Activated effector memory CD4-positive, alpha-beta T cell treated with anti-CD3 and anti-CD28 coated beads, Interleukin-2, amount 50 U/mL, for 16 hours (primary cell): ENCODE results near the gene MRPL2.
A peak's percentile ranks its signal among the peaks of the same experiment; 100 is the strongest.

Experiments
- DNase-seq: peaks from one replicate; pipeline ENCODE4 v3.0.0-alpha.2; 2020

Gene MRPL2

DNA sequence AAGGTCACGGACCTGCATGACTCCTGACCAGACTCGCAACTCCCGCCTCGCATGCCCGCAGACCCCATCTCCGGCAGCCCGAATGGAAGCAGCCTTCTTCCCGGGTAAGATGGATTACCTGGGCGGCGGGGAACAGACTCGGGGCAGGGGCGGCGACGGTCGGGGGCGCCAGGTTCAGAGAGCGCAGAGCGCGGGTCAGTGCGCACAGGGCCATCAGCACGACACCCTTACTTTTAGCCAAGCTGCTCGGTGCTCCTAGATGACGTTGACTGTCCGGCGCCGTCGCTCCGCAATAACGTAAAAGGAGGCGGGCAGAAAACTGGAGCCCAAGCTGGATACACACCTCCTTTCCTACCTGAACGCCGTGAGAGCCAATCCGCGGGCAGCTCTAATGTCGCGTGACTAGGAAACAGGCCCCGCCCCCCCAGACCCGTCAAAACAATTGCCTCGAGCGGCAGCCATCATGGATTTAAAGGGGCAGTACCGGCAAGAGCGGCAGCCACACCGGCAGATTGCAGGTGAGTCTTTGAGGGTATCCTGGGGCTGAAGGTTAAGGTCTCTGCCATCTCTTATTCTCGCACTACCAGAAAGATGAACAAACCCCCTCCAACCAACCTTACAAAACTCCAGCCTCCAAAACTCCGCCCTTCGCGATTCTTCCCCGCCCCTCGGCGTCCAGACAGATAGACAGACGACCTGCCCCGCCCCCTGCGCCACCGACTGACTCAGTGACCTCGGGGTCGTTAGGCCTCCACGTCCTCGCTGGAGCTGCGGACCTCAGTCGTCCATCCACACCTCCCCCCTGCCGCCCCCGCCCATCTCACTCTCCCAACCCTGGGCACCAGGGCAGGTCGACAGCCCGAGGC is at the start of gene MRPL2, which contains the start of gene KLC4:
Gene MRPL2 (minus strand): TSS at position 267 of the 866 bp plus-strand sequence. CDS start 53 bp downstream, at position 214.
Gene KLC4 (plus strand): TSS at position 464 of the 866 bp plus-strand sequence. CDS start 1,705 bp downstream, outside the sequence.
- DNase-seq, result peak; percentile 99

DNA sequence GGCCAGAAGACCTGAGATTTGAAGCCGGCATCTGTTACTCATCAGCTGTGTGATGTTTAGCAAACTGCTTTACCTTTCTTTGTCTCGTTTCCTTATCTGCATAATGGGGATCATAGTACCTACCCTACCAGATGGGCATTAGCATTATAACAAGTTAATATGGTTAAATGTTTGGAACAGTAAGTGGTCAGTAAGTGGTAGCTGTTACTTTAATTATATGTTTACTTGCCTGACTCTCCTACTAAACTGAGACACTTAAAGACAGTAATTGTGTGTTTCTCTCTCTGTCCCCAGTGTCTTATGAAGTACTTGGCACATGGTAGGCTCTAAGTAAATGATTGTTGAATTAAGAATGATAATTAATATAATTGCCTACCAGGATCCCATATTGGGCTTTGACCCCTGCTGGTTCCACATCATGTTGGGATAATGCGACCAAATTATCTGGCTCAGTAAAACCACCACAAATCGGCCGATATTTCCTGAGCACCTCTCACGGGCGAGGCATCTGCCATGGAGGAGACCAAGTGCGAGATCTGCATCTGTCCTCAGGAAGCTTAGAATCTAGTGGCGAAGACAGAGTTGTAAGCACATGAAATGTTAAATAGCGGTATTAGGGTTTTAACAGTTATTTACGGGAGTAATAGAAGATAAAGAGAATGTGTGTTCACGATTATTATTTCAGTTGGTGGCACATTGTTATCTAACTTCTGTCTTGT is 48.3 kb upstream of the MRPL2 start:
- no peak for DNase-seq

DNA sequence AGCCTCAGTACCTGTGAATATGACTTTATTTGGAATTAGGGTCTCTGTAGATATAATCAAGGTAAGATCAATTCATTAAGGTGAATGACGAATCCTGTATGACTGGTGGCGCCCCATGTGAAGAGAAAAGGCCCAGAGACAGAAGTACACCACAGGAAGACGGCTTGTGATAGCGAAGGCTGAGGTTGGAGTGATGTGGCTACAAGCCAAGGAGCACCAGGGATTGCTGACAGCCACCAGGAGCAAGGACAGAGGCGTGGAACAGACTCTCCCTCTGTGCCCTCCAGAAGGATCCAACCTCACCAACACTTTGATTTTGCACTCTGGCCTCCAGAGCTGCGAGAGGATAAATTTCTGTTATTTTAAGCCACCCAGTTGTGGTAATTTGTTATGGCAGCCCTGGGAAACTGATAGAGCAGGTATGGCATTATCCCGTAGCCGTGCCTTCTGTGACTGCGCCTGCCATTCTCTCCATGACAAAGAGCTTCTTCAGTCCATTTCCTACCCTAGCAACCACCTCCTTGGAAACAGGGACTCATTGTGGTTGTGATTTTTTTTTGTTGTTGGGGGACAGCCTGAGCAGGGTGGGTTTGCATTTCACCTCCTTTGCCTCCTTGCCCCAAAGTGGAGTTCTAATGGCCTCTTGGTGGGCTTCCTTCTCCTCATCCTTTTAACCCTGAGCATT is 46.4 kb upstream of the MRPL2 start:
- no peak for DNase-seq

DNA sequence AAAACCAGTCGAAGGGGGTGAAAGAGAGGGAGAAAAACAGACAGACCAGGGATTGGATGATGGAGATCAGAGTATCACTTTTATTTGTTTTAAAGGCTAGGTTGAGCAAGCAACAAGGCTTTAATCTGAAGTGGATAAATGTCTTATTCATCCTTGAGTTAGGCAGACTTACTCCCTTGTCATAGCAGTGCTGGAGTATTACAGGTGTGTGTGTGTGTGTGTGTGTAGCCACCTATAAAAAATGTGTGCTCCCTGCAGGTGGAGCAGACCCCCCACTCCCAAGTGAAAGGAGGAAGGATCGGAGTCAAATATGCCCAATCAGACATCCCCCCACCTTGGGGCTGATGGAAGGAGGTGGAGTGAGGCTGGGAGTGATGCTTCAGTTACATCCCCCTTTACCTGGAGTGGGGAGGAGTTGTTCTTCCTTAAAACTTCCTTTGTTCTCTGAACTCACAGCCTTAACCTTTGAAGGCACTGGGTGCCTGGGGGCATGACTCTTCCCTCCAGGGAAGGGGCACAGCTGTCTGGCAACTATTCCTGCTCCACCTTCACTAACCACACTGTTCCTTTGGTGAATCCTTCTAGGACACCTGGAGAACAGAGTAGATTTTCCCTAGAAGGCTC is 44.1 kb upstream of the MRPL2 start:
- DNase-seq, result no peak

DNA sequence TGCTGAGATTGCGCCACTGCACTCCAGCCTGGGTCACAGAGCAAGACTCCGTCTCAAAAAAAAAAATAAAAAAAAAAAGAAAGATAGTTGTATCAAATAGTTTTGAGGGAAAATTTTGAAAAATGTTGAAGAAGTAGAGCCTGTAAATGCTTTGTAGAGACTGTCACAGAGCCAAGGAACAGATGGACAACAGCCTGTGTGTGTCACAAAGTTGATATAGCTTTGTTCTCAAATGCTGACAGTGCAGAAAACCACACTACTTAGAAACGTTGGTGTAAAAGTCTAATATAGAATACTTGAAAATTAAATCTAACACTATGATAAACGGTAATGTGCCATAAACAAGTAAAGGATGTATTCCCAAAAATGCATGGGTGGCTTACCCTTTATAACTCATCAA is 42.3 kb upstream of the MRPL2 start:
- no peak for DNase-seq

DNA sequence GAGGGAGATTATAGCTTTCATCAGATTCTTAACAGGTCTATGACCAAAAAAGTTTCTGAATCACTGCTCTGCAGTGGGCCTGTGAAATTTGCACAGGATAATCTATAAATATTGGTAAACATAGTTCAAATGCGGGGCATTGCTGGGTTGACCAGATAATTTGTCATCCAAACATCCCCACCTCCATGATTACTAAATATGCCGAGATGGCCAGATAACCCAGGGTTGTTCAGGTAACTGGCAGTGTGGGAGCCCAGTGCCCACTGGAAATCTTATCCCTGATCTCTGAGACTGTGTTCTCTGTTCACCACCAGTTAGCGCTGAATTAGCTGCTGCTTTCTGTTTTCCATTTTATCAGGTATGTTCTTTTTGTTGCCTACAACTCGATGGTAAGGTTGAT is 38.3 kb upstream of the MRPL2 start:
- no peak for DNase-seq

DNA sequence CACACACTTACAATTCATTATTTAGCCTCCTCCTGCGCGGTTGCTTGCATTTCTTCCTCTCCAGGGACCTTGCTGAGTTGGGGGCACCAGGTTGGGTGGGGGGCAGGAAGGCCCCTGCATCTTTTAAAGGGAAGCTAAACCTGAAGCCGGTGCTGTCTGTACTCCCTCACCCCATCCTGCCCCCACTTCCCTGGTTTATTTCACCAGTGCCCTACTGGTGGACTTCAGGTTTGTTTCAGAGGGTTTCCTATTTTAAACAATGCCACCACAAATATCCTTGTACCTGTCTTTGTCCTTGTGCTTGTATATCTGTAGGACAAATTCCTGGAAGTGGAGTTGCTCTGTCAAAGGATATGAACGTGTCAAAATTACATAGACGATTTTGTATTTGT is 37.9 kb upstream of the MRPL2 start:
- no peak for DNase-seq

DNA sequence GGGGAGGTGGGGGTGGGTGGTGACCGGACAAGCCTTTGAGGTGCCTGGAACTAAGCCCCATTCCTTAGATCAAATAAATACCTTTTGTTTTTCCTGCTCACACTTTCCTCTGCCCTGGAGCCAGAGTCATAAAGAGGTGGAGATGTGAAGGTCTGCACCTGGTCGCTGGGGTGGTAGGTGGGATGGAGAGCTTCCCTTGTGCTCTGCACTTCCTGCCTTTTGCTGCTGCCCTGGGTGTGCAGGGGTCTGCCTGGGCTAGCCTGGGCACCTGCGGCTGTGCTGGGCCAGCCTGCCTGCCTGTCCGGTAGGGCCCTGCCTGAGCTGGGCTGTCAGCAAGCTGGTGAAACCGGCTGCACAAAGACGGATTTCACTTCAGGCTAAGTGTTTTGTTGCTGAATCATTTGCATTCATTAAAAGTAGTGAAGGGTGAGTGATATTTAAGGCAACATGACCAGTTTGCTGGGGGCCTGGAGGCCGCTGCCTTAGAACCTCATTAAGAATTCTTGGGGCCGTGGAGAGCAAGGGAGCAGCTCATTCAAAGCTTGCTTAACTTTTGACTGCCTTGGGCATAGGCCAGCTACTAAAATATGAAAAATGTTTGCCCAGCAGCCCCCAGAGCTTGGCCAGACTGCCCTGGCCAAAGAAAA is 37.3 kb upstream of the MRPL2 start:
- DNase-seq, result no peak

DNA sequence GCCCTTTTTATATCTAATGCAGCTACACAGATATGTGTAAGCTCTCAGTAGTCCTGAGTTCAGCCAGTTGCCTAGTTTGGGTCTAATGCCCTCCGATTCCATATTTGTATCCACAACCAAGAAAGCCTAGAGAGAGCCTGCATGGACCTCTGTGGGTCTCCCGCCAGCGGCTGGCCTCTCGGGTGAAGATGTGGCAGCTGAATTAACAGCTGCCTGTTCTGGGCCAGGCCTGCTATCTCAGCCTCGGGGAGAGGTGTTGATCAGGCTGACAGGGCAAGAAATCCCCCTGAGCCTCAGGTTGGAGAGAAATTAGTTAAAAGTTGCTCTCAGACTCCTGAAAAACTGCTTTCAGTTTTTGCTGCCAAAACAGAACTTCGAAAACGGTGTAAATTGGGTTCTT is 36.7 kb upstream of the MRPL2 start:
- no peak for DNase-seq

DNA sequence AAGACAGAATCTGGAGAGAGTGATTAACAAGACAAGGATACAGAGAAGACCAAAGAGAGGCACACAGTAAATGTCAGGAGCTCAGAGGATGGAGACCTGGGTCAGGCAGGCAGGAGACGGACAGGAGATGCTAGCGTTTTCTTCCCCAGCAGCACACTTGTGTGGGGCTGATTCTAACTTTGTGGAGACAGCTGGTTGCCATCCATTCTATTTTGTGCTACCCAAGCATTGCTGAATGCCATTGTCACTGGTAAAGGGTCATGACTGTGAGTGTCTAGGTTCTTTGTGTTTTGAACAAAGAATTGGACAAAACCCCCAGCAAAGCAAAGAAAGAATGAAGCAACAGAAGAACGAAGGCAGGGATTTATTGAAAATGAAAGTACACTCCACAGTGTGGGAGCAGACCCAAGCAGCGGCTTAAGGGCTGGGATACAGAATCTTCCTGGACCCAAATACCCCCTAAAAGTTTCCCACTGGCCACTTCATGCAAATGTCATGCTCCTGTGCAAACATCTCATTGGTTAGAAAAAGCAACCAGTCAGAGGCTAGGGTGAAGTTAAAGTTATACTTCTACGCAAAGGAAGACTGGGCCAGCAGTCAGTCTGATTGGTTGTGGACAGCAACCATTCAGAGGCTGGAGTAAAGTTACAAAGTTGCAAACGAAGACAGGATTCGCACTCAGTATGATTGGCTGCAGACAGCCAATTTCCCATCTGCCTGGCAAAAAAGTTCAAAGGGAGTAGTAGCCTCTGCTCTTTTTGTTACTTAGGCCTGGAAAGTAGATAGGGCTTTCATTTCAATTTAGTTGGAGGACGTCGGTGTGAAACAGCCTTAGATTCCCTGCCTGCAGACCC is 34.4 kb upstream of the MRPL2 start:
- no peak for DNase-seq

DNA sequence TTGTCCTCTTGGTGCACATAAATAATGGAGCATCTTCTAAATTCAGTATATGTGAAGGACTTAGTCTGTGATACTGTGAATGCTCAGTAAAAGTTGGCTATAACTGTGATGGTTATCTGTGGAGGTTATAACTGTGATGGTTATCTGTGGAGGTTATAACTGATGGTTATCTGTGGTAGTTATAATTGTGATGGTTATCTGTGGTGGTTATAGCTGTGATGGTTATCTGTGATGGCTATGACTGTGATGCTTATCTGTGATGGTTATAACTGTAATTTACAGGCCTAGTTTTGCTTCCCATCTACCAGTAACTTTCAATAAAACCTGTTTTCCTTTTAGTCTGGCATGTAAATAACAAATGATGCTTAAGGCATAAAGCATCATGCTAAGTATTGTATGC is 33.4 kb upstream of the MRPL2 start:
- DNase-seq, result no peak

DNA sequence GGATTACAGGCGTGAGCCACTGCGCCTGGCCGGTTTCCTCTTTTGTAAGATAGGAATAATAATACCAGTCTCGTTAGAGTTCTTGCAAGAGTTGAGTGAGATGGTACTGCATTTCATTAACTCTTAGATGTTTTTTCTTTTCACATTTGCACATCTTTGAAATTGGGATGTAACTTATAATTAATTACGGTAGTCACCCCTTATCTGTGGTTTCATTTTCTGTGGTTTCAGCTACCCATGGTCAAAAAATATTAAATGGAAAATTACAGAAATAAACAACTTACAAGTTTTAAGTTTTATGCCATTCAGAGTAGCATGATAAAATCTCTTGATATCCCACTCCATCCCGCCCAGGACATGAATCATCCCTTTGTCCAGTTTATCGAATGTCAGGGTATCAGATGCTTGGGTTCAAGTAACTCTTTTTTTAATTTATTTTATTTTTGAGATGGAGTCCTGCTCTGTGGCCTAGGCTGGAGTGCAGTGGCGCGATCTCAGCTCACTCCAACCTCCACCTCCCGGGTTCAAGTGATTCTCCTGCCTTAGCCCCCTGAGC is 32.3 kb upstream of the MRPL2 start:
- no peak for DNase-seq

DNA sequence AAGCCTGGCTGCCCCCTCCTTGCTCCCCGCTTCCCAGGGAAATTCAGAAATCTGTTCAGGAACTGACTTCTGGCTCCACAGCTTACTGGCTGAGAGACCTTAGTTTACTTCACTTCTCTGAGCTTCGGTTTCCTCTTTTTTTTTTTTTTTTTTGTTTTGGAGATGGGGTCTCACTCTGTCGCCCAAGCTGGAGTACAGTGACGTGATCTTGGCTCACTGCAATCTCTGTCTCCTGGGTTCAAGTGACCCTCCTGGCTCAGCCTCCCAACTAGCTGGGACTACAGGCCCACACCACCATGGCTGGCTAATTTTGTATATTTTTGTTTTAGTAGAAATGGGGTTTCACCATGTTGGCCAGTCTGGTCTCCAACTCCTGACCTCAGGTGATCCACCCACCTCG is 31.8 kb upstream of the MRPL2 start:
- DNase-seq, result no peak

DNA sequence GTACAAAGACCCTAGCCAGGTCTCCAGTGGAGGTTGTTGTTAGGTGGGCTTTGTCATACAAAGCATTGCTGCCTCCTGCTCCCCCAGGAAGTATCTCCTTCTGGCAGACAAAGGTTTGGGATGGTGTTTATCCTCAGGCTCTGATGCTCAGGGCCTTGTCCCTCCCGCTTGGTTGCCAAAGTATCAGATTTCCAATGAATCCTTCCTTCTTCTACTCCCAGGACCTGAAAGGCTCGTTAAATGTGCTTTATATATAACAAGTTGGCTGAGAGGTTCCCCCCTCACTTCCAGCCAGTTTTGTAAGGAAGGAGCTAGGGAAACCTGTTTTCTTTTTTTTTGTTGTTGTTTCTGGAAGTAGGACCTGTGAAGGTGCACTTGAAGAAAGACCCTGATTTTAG is 31.3 kb upstream of the MRPL2 start:
- DNase-seq, result no peak

DNA sequence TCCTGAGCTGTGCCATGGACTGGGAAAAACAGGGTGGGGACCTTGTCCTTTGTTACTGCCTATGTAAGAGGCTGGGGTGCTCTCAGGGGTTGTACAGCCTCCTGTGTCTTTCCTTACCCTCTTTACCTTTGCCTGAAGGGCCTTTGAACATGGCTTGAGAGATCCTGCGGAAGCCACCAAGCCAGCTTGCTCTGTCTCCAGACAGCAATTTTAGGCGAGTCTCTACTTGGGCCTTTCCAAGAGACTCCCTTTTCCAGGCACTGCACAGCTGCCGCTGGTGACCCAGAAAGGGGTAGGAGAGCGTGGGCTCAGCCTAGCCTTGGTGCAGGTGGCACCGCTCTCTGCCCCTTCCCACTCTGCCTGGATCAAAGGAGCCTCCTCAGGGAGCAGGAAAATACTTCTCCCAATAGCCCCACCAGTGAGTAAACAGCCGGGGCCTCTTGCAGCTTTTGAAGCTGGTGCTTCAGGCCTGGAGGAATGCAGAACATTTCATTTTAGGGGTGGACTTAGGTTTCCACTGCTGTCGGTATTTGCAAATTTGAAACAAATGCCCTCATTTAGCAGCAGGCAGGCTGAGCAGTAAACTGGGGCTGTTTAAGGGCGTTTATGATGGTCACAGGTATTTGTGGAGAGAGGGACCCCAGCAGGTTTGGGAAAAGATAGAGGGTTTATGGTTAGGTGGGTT is 30.8 kb upstream of the MRPL2 start:
- DNase-seq, result no peak

DNA sequence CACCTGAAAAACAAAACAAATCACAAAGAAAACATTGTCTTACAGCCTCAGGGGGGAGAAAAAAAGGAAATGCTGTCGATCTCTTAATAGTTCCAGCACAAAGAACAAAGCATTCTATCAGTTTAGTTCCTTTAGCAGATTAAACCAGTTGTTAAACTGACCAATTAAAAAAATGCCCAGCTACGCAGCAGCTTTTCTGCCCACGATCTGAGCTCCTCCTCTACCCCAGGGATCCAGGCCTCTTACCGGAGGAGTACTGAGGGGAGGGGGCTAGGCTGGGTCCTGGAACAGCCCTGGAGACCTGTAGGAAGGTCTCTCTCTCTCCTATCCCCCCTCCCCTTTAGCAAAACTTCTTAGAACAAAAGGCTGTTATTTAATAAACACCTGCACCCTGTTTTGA is 30.2 kb upstream of the MRPL2 start:
- no peak for DNase-seq

DNA sequence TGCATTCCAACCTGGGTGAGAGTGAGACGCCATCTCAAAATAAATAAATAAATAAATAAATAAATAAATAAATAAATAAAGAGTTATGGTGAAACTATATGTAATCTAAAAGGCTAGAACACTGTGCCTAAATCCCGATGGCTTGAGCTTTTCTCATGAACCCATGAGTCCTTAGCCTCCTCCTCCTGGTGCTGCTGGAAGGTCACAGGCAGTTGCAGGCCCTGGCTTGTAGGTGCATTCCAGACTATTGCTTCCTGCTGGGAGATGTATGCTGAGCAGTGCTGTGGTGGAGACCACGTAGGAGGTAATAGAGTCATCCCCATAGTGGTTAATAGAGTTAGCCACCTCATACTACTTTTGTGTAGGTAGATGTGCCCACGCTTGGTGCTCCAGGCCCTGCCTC is 29.4 kb upstream of the MRPL2 start:
- DNase-seq, result no peak

DNA sequence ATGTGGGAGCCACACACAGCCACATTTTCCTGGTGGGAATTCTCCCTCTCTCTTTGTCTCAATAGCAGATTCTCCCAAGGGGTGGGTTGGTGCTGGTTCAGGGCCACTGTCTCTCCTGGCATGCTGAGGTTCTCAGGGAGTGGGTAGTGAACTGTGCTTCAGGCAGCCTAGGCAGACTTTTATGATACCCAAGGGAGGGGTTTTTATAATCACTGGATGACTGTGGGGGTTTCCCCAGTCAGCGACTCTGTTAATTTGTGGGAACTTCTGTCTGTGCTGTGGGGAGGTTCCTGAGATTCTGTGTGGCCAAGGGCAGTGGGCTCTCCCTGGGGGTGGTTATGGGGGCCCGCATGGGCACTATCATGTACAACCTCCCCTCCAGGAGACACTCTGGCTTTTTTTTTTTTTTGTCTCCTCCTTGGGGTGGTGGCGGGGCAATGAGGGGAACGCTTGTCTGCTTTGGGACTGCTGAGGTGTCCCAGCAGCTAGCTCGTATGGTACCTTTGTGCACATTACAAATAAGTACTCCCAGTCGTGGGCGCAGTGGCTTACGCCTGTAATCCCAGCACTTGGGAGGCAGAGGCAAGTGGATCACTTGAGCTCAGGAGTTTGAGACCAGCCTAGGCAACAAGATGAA is 26.9 kb upstream of the MRPL2 start:
- DNase-seq, result no peak

DNA sequence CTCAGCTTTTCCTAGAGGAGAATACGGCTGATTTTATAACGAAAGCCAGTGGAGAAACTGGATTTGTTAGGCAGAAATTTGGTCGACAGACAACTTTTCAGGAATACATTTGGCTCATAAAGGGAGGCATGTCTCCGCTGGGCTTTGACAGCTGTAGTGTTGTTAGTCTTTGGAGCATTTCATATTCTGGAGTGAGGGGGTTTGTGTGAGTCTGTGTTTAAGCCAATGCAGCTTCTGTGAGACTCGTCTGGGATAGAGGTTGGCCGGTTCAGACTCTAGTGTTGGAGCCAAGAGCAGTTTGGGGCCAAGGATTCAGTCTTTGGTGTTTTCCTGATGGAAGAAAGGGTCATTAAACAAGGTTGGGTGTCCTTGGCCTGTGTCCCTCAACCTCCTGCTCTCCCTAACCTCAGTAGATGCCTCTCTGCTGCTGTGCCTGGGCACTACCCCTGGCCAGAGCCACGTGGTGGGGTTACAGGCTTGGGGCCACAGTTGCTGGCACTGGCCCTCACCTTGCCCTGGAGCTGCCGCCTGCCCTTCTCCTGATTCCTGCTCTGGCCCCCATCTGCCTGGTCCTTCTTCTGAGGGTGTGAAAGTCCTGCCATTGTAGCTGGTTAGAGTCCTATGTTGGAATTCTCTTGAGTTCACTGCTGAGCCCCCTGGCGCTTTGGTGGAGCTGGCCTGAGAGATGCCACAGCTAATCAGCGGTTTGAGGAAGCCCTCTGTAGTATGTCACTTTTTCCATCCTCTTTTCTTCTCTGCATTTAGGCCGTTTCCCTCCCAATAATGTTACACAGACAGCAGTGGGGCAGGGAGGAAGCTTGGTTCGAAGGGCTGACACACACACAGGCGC is 23.8 kb upstream of the MRPL2 start:
- no peak for DNase-seq
